Endothelial cell of umbilical vein (primary cell): ENCODE data around the gene XRCC1. TPM values are rescaled to one million over a fixed set of nuclear protein-coding genes. Genes with fewer than 3 reads are reported as not detected.

Source experiments
- BruUV-seq: library from RNA; stranded (reverse); fragments of 400-500 nt; replicated peaks from 2 replicates; lab custom pipeline; 2021; lab: Mats Ljungman, UMichigan
- CTCF ChIA-PET: fragments of 300-600, 350-600 bp; sonication (Branson Sonifier 250); formaldehyde crosslinking; loops from one replicate; lab custom pipeline; 2021; ENCODE audit warnings: antibody characterized with exemption, inconsistent platforms; lab: Charles Lee
- POLR2A ChIA-PET: fragments of 300-600, 350-600 bp; sonication (Branson Sonifier 250); formaldehyde crosslinking; loops from one replicate; lab custom pipeline; 2021; ENCODE audit warnings: antibody characterized with exemption, inconsistent platforms; lab: Charles Lee
- DNase-seq: peaks from one replicate; pipeline ENCODE4 v3.0.0-alpha.2; 2011; ENCODE audit warnings: low read depth, low spot score
- FAIRE-seq: peaks from 2 replicates; lab custom pipeline; 2011; peaks lifted over from hg19 to GRCh38; lab: Jason Lieb, UNC
- H2AFZ ChIP-seq: 2 replicates; pipeline ENCODE4 v1.6.0; 2012; ENCODE audit warnings: low read depth, low read length, control low read depth, inconsistent platforms
- H3K27ac ChIP-seq: 2 replicates; pipeline ENCODE4 v1.5.1; 2011; ENCODE audit warnings: low read depth, mild to moderate bottlenecking, control low read depth, low read length, moderate library complexity; ENCODE audit not compliant: insufficient read depth
- H3K27me3 ChIP-seq, 2 experiments: 2 replicates each; pipeline versions ENCODE4 v1.6.0 to v1.6.1; 2011; ENCODE audit warnings: low read length in 2 of 2, mixed read lengths in 1 of 2; ENCODE audit not compliant: control insufficient read depth in 2 of 2, insufficient read depth in 2 of 2
- H3K36me3 ChIP-seq, 2 experiments: 2 replicates in 1 of 2; 3 replicates in 1 of 2; pipeline ENCODE4 v1.5.1; 2011; ENCODE audit warnings: low read length in 2 of 2, mild to moderate bottlenecking in 1 of 2, moderate library complexity in 1 of 2; ENCODE audit not compliant: control insufficient read depth in 2 of 2, insufficient read depth in 2 of 2; ENCODE audit errors: extremely low read depth in 1 of 2
- H3K4me1 ChIP-seq: 3 replicates; pipeline ENCODE4 v1.5.1; 2011; ENCODE audit warnings: mild to moderate bottlenecking, low read length; ENCODE audit not compliant: control insufficient read depth, insufficient read depth; ENCODE audit errors: extremely low read depth
- H3K4me2 ChIP-seq: 2 replicates; pipeline ENCODE4 v1.6.1; 2011; ENCODE audit warnings: low read length, control low read depth, mixed read lengths; ENCODE audit not compliant: insufficient read depth
- H3K4me3 ChIP-seq, 3 experiments: fragments of 200-600 bp in 1 of 3; sonication (generic), shearing (Covaris generic) in 1 of 3; replicated peaks in 1 of 3; 2 replicates each; pipeline ENCODE4 v1.5.1; 2011 to 2016; ENCODE audit warnings: control low read depth in 3 of 3, low read length in 3 of 3, mild to moderate bottlenecking in 2 of 3, inconsistent platforms in 1 of 3, low read depth in 1 of 3, moderate library complexity in 1 of 3; ENCODE audit not compliant: insufficient read depth in 1 of 3
- H3K79me2 ChIP-seq: 2 replicates; pipeline ENCODE4 v1.6.0; 2012; ENCODE audit warnings: low read length, inconsistent platforms; ENCODE audit not compliant: control insufficient read depth, insufficient read depth
- H3K9ac ChIP-seq: replicated peaks from 2 replicates; pipeline ENCODE3; 2011; ENCODE audit warnings: low read length, control low read depth; ENCODE audit not compliant: insufficient read depth; ENCODE audit errors: extremely low read depth
- H3K9me1 ChIP-seq: replicated peaks from 3 replicates; pipeline ENCODE4 v1.6.0; 2011; ENCODE audit warnings: mild to moderate bottlenecking, low read length; ENCODE audit not compliant: control insufficient read depth, insufficient read depth; ENCODE audit errors: extremely low read depth
- H3K9me3 ChIP-seq: replicated peaks from 2 replicates; pipeline ENCODE4 v1.5.1; 2012; ENCODE audit warnings: low read length, inconsistent platforms; ENCODE audit not compliant: control insufficient read depth, insufficient read depth
- H4K20me1 ChIP-seq: replicated peaks from 2 replicates; pipeline ENCODE3; 2011; ENCODE audit warnings: mild to moderate bottlenecking, low read length; ENCODE audit not compliant: control insufficient read depth, insufficient read depth; ENCODE audit errors: extremely low read depth
- CTCF ChIP-seq, 2 donors: IDR thresholded peaks; 1 replicate in 1 of 2; 2 replicates in 1 of 2; pipeline ENCODE4 v1.5.1; 2011; ENCODE audit warnings: low read length in 2 of 2, mild to moderate bottlenecking in 2 of 2, moderate library complexity in 2 of 2, control low read depth in 1 of 2, inconsistent platforms in 1 of 2, low read depth in 1 of 2; ENCODE audit not compliant: insufficient read depth in 1 of 2; ENCODE audit errors: extremely low read depth in 1 of 2
- EZH2 ChIP-seq: IDR thresholded peaks from 2 replicates; pipeline ENCODE4 v1.6.1; 2012; ENCODE audit warnings: borderline replicate concordance, low read depth, mild to moderate bottlenecking, moderate library complexity, low read length, inconsistent platforms; ENCODE audit not compliant: severe bottlenecking
- FOS ChIP-seq: IDR thresholded peaks from 2 replicates; pipeline ENCODE4 v1.6.1; 2011; ENCODE audit warnings: mild to moderate bottlenecking, low read length, moderate library complexity, borderline replicate concordance; ENCODE audit not compliant: insufficient read depth
- GATA2 ChIP-seq: IDR thresholded peaks from 2 replicates; pipeline ENCODE4 v1.7.0; 2011; ENCODE audit warnings: low read depth, mild to moderate bottlenecking, moderate library complexity, mixed read lengths, low read length; ENCODE audit not compliant: insufficient read length, insufficient read depth
- JUN ChIP-seq: IDR thresholded peaks from 2 replicates; pipeline ENCODE4 v1.6.1; 2011; ENCODE audit warnings: borderline replicate concordance, low read depth; ENCODE audit not compliant: insufficient read length, insufficient read depth
- MAX ChIP-seq: IDR thresholded peaks from 2 replicates; pipeline ENCODE4 v1.6.1; 2011; ENCODE audit not compliant: insufficient read depth, insufficient read length
- MYC ChIP-seq: IDR thresholded peaks from one replicate; pipeline ENCODE4 v1.6.1; 2011; ENCODE audit warnings: mild to moderate bottlenecking, low read depth, low read length
- POLR2A ChIP-seq: IDR thresholded peaks from 2 replicates; pipeline ENCODE4 v1.6.1; 2012; ENCODE audit warnings: low read depth, mild to moderate bottlenecking, control low read depth, low read length
- POLR2AphosphoS5 ChIP-seq: IDR thresholded peaks from 2 replicates; pipeline ENCODE4 v1.6.1; 2012; ENCODE audit warnings: low read depth, mild to moderate bottlenecking, control low read depth, low read length, moderate library complexity; ENCODE audit not compliant: insufficient read depth
- dilution Hi-C: fragments of 300-500 bp; cut with MboI; formaldehyde crosslinking; loops from one replicate; pipeline ENCODE4 v1.15.0; 2019; ENCODE audit warnings: low sequenced_read_pairs; ENCODE audit not compliant: extremely low pct_ligation_motif_present
- intact Hi-C: fragments of 100-400 bp; cut with micrococcal nuclease; formaldehyde crosslinking; loops from one replicate; pipeline ENCODE4 v1.10.0; 2022
- polyA plus RNA-seq, 4 experiments: library from polyadenylated mRNA; depleted of rRNA in 3 of 4; stranded (reverse) in 3 of 4; unstranded in 1 of 4; fragments of >200 nt; gene quantifications; 2 replicates each; pipeline versions ENCODE4 v1.2.1 to v1.2.3, GENCODE V29; 2011 to 2012; ENCODE audit warnings: missing spikeins in 1 of 4
- total RNA-seq: library from RNA; stranded (reverse); gene quantifications from 2 replicates; pipeline ENCODE4 v1.2.3, GENCODE V29; 2021

Gene XRCC1
- total and polyA plus RNA-seq, 2 donors (not counting 3 experiments of a cell fraction or from before 2014, with no cell fraction given) = 29.5 to 39.3 TPM

DNA sequence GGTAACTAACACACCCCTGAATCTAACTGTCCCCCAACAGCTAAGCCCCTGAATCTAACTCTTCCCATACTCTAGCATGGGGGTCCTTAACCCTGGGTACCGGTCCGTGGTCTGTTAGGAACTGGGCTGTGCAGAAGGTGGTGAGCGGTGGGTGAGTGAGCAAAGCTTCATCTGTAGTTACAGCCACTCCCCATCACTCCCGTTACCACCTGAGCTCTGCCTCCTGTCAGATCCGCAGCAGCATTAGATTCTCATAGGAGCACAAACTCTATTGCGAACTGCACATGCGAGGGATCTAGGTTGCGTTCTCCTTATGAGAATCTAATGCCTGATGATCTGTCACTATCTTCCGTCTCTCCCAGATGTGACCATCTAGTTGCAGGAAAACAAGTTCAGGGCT lies 64.6 kb downstream of the XRCC1 start:
- Histone ChIP-seq H4K20me1 (no peaks in the 10 kb centered on the region), H3K4me2 (no peak overlapping the region), H3K79me2 (no peaks in the 10 kb centered on the region), H3K4me1 (no peaks in the 10 kb centered on the region), H3K27me3 (no peaks in the 10 kb centered on the region), H3K9ac (no peak overlapping the region), H3K9me3 (no peaks in the 10 kb centered on the region), H3K36me3 (peaks cover 0 to 11% of the 10 kb centered on the region in 2 experiments), H3K9me1 (no peaks in the 10 kb centered on the region), H2AFZ (no peak overlapping the region), H3K4me3 (no peak overlapping the region), H3K27ac (no peak overlapping the region)
- POLR2A ChIA-PET = no interaction called here
- BruUV-seq = no TSS peak
- no peak for DNase-seq
- intact Hi-C loops (no loop called here), dilution Hi-C loops (no loop called here)
- CTCF ChIA-PET = interaction anchor here (1.3 to 4.4 kb wide), 4 partner anchors 9 to 78 kb away, joined by 3 to 26 read pairs (median 15); no protein-coding TSS in a partner anchor
- no peak for TF ChIP-seq POLR2AphosphoS5
- no peak for TF ChIP-seq EZH2
- no peak for TF ChIP-seq MAX
- TF ChIP-seq MYC = no peak
- TF ChIP-seq CTCF (IDR thresholded peaks at IDR 0.05; ENCODE audit: extremely low read depth in 1 of 2, insufficient read depth in 1 of 2, low read depth in 1 of 2, low read length in 2 of 2) = no peak
- TF ChIP-seq FOS = no peak
- no peak for TF ChIP-seq GATA2
- no peak for TF ChIP-seq POLR2A
- no peak for TF ChIP-seq JUN
- no peak for FAIRE-seq
